ENCODE measurements around the gene PDE10A. TPM values are rescaled to one million over a fixed set of nuclear protein-coding genes. Genes with fewer than 3 reads are reported as not detected.

Gene PDE10A
- total and polyA plus RNA-seq, 2 of the 4 experiments (the other 2 are of a cell fraction) = 3.4 to 12.4 TPM

DNA sequence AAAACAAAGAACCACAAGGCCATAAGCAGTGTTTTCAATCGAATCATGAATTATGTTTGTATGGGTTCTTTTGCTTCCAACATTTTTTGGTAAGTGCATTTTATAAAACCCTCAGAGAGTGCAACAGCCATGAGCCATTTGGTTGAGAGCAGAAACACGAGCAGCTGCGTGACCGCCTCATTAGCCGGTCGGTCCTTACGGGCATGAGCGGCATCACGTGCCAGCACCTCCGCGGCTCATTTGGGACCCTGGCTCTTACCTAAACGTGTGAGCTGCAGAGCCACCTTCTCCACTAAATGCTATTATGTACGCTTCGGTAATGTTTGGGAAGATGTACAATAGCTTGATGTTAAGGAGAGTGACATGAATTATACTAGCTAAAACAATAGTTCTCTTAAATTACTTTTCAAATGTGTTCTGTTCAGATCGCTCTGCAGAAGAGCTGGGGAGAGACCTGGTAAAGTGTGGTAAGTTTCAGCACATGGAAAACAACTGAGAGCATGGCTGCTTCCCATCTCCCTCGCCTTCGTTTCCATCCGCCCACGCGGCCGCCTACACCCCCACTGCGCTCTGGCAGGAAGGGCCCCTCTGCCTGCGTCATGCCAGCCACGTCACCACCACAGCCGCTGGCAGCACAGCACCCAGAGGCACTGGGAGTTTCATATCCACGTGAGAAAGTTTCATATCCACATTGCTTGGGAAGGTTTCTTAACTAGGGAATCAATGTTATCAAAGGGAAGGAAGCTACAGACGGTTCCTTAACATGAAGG is 23.7 kb upstream of the PDE10A start:
- Histone ChIP-seq H3K27ac (ENCODE audit: insufficient read depth, low read length) (no peak overlapping the region), H3K14ac (replicated peaks; ENCODE audit: low read depth, low read length) (no peak overlapping the region), H3K4me2 (ENCODE audit: low read depth, low read length) (no peak overlapping the region), H3K4ac (ENCODE audit: low read depth, low read length) (no peak overlapping the region), H2BK5ac (ENCODE audit: low read depth, low read length, poor library complexity, severe bottlenecking) (no peak overlapping the region), H2BK120ac (ENCODE audit: low read depth, low read length) (no peak overlapping the region), H3K56ac (ENCODE audit: extremely low read depth, insufficient read depth, low read length) (no peak overlapping the region), H3K18ac (ENCODE audit: low read depth, low read length) (no peak overlapping the region), H2BK15ac (ENCODE audit: low read depth, low read length) (no peak overlapping the region), H2BK20ac (ENCODE audit: low read depth, low read length) (no peak overlapping the region), H2AK9ac (replicated peaks; ENCODE audit: low read depth, low read length, poor library complexity) (no peak overlapping the region), H2AK5ac (ENCODE audit: low read depth, low read length) (no peak overlapping the region), H4K8ac (ENCODE audit: low read depth in 2 of 2, low read length in 2 of 2) (no peak overlapping the region), H3K9me1 (ENCODE audit: insufficient read depth, low read length) (peaks cover 10% of the 10 kb centered on the region), H3K4me3 (ENCODE audit: insufficient read depth, low read depth, low read length) (no peak overlapping the region), H4K20me1 (ENCODE audit: insufficient read depth, low read length) (peaks cover 3% of the 10 kb centered on the region; the same call in 1 of the 2 replicates), H4K5ac (ENCODE audit: low read depth, low read length) (no peak overlapping the region), H3K4me1 (ENCODE audit: control insufficient read depth, insufficient read depth, low read length) (peaks cover 5% of the 10 kb centered on the region), H2AFZ (replicated peaks; ENCODE audit: low read length, poor library complexity) (no peak overlapping the region), H3K79me1 (ENCODE audit: low read depth in 1 of 2, low read length in 2 of 2) (no peaks in the 10 kb centered on the region), H3K27me3 (ENCODE audit: control insufficient read depth, insufficient read depth, low read length) (no peaks in the 10 kb centered on the region), H3K9ac (ENCODE audit: low read depth, low read length) (no peak overlapping the region), H3K23ac (ENCODE audit: low read depth, low read length) (no peak overlapping the region), H3K36me3 (ENCODE audit: control insufficient read depth, insufficient read depth, low read length) (no peaks in the 10 kb centered on the region), H3K9me3 (ENCODE audit: control insufficient read depth, insufficient read depth, low read length) (no peaks in the 10 kb centered on the region), H4K91ac (ENCODE audit: insufficient read depth, low read depth, low read length) (no peak overlapping the region)
- POLR2A ChIA-PET (ENCODE audit: unreplicated experiment) = no interaction called here
- WGBS, 2 experiments (ENCODE audit: extremely low coverage in 2 of 2, insufficient read length in 1 of 2) = 87% methylated on average over 10 of the region's 27 CpGs; no CpG with 5 or more reads in 1 of the 2 experiments
- DNase-seq (no peak), ATAC-seq (ENCODE audit: low read depth) (no peak)
- BruUV-seq (replicated peaks) = no TSS peak
- in situ Hi-C loops (cut with MboI; ENCODE audit: low sequenced_read_pairs) = no loop called here
- CTCF ChIA-PET = no interaction called here
- dilution Hi-C loops (cut with HindIII; ENCODE audit: low sequenced_read_pairs, unreplicated experiment) = no loop called here
- intact Hi-C loops (cut with micrococcal nuclease) = no loop called here
- TF ChIP-seq USF2 (IDR thresholded peaks at IDR 0.05; ENCODE audit: low read depth, low read length) = no peak
- TF ChIP-seq ELK1 (IDR thresholded peaks at IDR 0.05; ENCODE audit: borderline replicate concordance, low read depth, low read length) = no peak
- no peak for TF ChIP-seq POLR2A (IDR thresholded peaks at IDR 0.05; ENCODE audit: low read depth, low read length)
- no peak for TF ChIP-seq RAD21 (IDR thresholded peaks at IDR 0.05; ENCODE audit: low read length)
- TF ChIP-seq RCOR1 (IDR thresholded peaks at IDR 0.05; ENCODE audit: insufficient replicate concordance, low read length) = no peak
- TF ChIP-seq MAZ (IDR thresholded peaks at IDR 0.05; ENCODE audit: borderline replicate concordance, low read depth, low read length) = no peak
- TF ChIP-seq NFE2L2 (IDR thresholded peaks at IDR 0.05; ENCODE audit: low read depth, low read length) = no peak
- TF ChIP-seq FOS (IDR thresholded peaks at IDR 0.05; ENCODE audit: low read depth, low read length) = no peak
- TF ChIP-seq CEBPB (IDR thresholded peaks at IDR 0.05; ENCODE audit: low read depth, low read length) = no peak
- TF ChIP-seq CTCF (conservative IDR thresholded peaks at IDR 0.05; ENCODE audit: low read depth, low read length) = no peak
- TF ChIP-seq MXI1 (IDR thresholded peaks at IDR 0.05; ENCODE audit: borderline replicate concordance, low read depth, low read length) = no peak
- TF ChIP-seq CHD1 (IDR thresholded peaks at IDR 0.05; ENCODE audit: low read depth, low read length) = no peak
- no peak for TF ChIP-seq RFX5 (IDR thresholded peaks at IDR 0.05; ENCODE audit: low read depth, low read length)
